GM19328 (cell line): ENCODE data around the gene MFSD6L.
"Not testable (repeated sequence)": the region's sequence is repeated elsewhere in the genome, so short reads cannot be mapped to it uniquely, and the experiment has no call there.

Experiments used
- ATAC-seq: cut with Tn5 transposase; IDR thresholded peaks from one replicate; pipeline ENCODE4 v1.9.1; 2021; ENCODE audit warnings: mild to moderate bottlenecking, moderate library complexity; ENCODE audit not compliant: unreplicated experiment

MFSD6L gene

DNA sequence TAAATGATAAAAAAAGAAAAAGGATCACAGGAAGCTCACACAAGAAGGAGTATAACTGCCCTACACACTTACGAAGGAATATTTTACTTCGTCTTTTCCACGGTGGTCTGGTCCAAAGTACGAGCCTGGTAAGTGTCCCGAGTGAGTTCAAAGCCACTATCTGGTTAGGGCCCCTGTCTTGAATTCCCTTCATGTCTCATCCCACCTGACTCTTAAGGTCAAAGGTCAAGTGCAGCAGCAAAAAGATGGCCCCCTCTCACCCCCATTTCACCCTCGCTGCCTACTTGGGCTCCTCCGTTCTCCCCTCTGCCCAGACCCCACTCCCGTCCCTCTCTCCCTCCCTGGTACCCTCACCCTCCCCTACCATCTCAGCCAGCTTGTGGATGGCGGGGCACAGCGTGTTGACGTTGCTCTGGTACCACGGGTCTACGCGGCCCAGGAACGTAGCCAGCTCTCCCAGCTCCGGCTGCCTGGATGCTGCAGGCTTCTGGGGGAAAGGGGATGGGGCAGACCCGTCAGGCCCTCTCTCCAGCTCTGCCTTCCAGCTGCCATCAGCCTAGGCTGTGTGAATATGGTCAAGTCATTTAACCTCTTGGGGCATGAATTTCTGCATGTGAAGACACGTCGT is 27.8 kb upstream of the MFSD6L start:
- no peak for ATAC-seq

DNA sequence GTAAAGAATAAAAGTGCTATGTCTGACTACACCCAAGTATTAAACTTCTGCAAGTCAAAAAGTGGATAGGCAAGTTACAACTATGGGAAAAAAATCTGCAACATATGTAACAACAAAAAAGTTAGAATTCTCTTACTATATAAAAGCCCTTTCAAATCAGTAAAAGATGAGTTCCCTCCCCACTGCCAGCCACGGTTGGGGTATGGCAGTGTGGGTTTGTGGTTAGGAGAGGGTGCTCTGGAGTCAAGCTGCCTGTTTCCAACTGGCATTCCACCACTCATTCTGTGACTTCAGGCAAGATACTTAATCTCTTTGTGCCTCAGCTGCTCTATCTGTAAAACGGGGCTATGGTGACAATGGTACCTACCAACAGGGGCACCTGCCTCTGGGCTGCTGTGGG is 26.6 kb upstream of the MFSD6L start:
- no peak for ATAC-seq

DNA sequence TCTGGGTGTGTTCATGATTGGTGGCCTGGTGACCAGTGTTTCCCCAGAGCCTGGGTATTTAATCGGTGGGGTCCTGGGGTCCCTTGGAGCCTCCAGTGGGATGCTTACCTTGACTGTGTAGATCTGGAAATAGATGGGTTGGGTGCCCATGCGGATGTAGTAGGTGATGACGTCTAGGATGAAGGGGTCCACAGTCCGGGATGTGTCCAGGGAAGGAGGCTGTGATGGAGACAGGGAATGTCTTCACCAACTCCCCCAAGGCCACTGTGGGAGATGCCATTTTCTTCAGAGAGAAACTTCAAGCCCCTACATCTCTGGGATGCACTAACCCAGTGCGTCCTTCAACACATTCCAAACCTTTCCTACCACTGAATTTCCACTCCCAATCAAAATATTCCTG is 24.1 kb upstream of the MFSD6L start:
- no peak for ATAC-seq

- no peak for ATAC-seq
These were observed 23.4 kb upstream of the MFSD6L start for GRCh38 chr17:8822401-8823035.

GRCh38 chr17:8821446-8822105 is 22.4 kb upstream of the MFSD6L start:
- no peak for ATAC-seq

DNA sequence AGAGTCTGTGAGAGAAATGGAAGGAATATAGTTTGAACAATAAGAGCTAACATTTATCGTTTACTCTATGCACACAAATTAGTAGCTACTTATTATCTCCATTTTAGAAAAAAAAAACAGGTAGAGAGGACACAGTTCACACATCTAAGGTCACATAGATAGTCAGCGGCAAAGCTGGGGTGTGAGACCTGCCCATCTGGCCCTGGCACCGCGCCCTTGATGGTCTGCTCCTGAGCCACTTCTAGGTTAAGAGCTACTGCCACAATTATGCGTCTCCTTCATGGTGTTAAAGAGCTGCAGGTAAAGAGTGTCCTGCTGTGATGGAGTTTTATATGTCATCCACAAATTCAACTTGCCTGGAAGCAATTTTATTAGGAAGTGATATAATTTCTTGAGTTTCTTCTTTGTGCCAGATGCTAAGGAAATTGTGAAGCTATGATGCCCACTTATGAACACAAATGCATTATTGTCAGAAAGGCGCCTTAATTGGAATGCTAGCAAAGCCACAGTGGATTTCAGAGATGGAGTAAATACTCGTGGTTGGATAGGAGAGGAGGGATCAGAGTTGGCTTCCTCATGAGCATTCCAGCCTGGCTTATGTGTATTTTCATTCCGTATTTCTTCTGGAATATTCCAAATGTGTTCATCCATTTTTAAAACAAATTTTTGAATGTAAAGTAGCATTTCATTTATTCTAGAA is 21.3 kb upstream of the MFSD6L start:
- ATAC-seq: no peak

GRCh38 chr17:8818654-8819330 is 19.6 kb upstream of the MFSD6L start:
- ATAC-seq: no peak

GRCh38 chr17:8818047-8818446 is 18.9 kb upstream of the MFSD6L start:
- no peak for ATAC-seq

DNA sequence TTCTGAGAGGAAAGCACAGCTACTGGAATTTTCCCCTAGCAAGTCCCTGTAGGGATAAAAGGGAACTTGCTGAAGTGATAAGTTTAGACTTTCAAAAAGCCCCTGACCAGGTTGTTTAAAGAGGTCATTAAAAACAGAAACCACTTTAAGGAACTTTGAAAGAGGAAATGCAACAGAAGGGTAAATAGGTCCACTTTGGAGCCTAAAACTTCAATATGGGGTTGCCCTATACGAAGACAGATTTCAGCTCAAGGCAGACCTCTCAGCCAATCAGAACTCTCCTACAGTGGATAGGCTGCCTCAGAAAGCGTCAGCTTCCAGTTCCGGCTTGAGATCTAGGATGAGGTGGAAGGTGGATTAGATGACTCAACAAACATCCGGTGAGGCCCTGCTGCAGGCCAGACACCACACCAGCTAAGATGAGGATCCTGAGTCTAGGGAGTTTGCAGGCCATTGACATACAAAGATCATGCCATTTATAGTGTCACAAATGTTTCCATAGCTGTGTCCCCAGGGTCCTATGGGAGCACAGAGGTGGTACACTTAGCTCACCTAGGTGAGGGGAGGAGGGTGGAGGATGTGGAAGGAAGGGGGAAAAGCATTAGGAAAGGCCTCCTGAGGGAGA is 7.9 kb upstream of the MFSD6L start:
- ATAC-seq: peak; percentile 85

DNA sequence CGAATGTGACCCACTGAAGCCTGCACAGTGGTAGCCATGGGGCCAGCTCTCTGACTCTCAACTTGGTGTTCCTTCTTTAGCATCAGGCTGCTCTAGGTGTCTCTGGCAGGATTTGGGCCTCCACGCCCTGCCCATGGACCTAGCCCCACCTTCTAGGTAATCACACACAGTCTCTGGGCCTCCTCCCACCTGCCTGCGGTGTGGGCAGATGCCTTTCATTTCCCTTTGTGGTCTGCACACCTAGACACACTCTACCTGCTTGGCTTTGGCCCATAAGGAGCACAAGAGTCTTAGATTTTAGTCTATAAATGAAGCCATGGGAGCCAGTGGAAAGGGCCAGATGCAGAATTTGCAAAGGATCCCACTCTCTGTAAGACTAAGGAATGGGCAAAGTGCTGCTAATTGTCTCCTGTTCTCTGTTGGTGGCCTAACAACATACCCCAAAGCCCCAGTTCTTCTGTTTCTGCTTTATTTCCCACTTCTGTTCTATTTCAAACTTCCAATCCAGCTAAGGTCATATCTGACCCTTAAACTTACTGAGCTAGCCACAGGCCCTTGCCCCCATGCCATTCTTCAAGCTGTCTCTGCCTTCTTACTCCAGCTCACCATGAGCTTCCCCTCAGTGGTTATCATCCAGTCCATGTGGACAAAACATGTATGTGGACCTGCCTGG is 7.2 kb upstream of the MFSD6L start:
- ATAC-seq: peak; percentile 19

GRCh38 chr17:8805396-8805795 is 6.2 kb upstream of the MFSD6L start:
- not testable (repeated sequence) for ATAC-seq

DNA sequence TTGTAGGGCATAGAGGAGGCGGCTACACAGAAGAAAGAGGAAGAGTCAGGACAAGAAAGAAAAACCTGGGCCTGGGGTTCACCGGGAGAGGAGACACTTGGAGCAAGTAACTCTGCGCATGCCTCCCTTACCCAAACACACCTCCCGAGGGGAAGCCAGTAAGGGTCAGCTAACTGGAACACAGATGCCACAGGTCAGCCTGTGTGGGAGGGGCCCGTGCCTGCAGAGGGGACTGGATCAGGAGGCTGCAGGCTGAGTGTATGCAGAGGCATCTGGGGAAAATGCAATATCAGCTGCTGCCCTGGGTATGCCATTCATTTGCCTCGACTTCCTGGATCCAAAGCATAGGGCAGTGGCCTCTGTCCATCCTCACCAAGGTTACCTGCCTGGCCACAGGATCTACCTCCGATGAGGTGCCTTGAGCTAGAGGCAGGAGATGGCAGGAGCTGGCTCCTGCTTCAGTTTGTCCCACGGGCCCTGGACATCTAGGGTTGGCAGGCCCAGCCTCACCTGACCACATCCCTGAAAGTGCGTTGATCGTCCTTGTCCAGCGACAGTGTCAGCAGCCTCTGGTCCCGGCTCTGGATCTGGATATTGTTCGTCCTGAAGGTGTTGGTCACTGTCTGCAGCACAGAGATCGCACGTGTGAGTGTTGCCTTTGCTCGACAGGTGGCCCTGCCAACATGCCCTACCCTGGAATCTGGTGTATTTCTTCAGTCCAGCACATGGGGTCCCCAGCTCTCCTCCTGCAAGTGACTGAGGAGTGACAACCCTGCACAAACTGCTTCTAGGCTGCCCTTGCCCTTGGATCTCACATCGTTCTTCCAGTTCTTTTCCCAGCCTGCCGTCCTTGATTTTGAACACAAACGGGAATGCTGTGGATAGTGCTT is 4.6 kb upstream of the MFSD6L start:
- no peak for ATAC-seq

GRCh38 chr17:8801135-8801840 is 2.1 kb upstream of the MFSD6L start:
- no peak for ATAC-seq

DNA sequence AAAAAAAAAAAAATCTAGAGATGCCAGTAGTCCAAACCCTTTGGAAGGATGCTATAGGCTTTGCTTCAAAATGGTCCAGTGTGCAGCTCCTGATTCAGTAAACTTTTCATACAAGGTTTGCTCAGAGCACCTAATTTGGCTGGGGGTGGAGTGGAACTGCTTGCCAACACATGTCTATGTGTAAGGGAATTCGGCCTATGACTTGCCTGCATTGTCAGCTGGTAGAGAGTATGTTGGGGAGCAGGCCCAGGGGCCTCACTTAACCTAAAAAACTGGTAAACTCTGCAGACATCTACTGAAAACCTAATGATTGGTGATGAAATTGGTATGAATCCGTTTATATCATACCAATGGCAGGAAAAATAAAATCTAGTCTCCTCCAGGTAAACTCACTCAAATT is 1.5 kb upstream of the MFSD6L start:
- ATAC-seq: no peak

DNA sequence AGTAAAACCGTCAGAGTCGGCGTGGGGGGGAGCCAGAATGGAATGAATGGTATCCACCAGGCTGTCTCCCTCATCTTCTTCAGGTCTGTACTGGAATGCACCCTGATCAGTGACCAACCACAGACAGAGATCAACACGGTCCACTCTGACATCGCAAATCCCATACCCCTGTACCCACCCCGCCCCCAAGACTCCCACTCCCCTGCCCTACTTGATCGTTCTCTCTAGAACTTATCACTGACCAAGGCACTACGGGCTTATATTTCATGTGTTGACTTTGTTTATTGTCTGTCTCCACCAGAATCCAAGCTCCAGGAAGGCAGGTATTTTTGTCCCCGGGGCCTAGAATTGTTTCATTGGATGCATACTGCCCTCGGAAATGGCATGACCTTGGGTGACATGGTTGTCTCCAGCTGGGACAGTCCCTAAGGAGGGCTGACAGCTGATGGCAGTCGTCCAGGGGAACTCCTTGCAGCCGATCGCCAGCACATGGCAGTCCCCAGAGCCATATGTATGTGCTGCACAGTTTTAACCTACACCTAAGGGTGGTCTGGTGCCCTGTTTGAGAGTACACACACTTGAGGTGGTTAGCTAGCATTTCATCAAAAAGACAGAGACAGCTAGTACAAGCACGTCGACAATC is 526 bp upstream of the MFSD6L start:
- no peak for ATAC-seq

DNA sequence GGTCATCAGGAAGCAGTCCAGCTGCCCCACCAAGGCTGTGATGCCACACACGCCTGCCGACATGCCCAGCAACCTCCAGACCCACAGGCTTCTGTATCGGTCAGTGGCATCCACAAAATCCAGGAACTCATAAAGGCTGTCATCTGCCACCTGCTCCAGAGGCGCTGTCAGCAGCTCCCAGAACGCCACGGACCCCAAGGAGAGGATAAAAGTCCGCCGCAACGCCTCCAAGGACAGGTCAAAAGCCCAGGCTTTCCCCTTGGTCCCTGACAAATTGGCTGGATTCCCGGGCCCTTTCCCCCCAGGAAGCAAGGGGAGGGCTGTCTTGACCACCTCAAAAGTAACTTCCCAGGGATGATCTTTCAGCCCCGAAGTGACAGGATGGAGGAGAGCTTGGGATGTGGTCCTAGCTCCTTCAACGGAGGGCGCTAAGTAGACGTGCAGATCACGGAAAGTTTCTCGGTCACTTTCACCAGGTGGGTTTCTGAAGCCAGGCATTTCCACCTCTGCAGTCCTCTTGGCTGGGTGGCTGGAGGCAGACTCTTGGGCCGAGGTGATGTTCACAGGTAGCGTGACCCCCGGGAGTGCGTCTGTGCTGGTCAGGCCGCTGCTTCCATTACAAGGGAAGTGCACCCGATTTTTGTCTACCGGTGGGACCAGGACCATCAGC is 854 bp downstream of the MFSD6L start:
- ATAC-seq: no peak

DNA sequence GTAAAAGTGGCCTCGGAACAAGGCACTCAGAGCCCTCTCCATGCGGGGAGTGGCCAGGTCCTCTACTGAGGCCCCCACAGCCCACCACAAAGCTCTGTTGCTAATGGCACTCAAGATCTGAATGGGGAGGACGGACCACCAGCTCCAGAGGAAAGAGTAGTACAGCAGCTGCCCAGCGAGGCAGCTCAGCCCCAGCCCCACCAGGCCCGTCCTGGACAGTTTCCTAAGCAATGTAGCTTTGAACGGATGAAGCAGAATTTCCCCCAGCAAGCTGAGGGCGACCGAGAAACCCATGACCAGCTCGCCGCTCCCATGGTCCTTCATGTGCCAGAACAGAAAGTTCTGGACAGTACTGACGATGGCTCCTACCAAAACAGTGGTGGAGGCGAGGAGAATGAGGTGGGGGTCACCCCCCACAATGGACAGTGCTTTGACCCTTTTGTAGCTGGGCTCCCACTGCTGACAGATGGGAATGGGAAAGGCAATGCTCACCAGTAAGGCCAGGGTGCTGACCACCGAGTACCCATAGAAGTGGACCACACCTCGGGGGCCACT is 1.5 kb downstream of the MFSD6L start:
- ATAC-seq: no peak
